Kidney (tissue), 14 donors: ENCODE measurements around the gene BRINP1. TPM values are rescaled to one million over a fixed set of nuclear protein-coding genes. Genes with fewer than 3 reads are reported as not detected.

Experiments used
- DNase-seq, 5 donors: peaks; one replicate each; pipeline ENCODE4 v3.0.0-alpha.2; 2013 to 2020
- FAIRE-seq: peaks from 2 replicates; lab custom pipeline; 2012; peaks lifted over from hg19 to GRCh38; lab: Jason Lieb, UNC
- H3K27ac ChIP-seq, 2 donors: one replicate each; pipeline ENCODE4 v1.7.0; 2013; ENCODE audit warnings: low read depth in 2 of 2, low read length in 2 of 2, inconsistent platforms in 1 of 2
- H3K27me3 ChIP-seq: one replicate; pipeline ENCODE4 v1.7.1; 2013; ENCODE audit warnings: low read length, inconsistent platforms; ENCODE audit not compliant: control insufficient read depth, insufficient read depth
- H3K36me3 ChIP-seq, 3 donors: one replicate each; pipeline versions ENCODE4 v1.7.0 to v1.7.1; 2013; ENCODE audit warnings: low read length in 3 of 3, control low read depth in 1 of 3, inconsistent platforms in 1 of 3; ENCODE audit not compliant: insufficient read depth in 3 of 3, control insufficient read depth in 2 of 3
- H3K4me1 ChIP-seq, 3 donors: one replicate each; pipeline versions ENCODE4 v1.7.0 to v1.7.1; 2013; ENCODE audit warnings: low read length in 3 of 3, inconsistent platforms in 1 of 3, low read depth in 1 of 3; ENCODE audit not compliant: control insufficient read depth in 2 of 3, insufficient read depth in 2 of 3
- H3K4me3 ChIP-seq, 3 donors: one replicate each; pipeline versions ENCODE4 v1.7.0 to v1.8.1; 2013; ENCODE audit warnings: low read length in 3 of 3, control low read depth in 1 of 3, inconsistent platforms in 1 of 3
- H3K9ac ChIP-seq, 3 donors: one replicate each; pipeline versions ENCODE4 v1.7.0 to v1.7.1; 2013; ENCODE audit warnings: low read length in 3 of 3, control low read depth in 1 of 3, inconsistent platforms in 1 of 3
- H3K9me3 ChIP-seq, 3 donors: one replicate each; pipeline versions ENCODE4 v1.7.0 to v1.7.1; 2013; ENCODE audit warnings: low read length in 3 of 3, control low read depth in 1 of 3, inconsistent platforms in 1 of 3; ENCODE audit not compliant: control insufficient read depth in 2 of 3, insufficient read depth in 1 of 3
- CTCF ChIP-seq: IDR thresholded peaks from 3 replicates; pipeline ENCODE4 v1.5.1; 2012; ENCODE audit warnings: mild to moderate bottlenecking, moderate library complexity, borderline replicate concordance; ENCODE audit not compliant: insufficient read depth; ENCODE audit errors: extremely low read depth
- intact Hi-C: fragments of 100-400 bp; cut with DNase I; formaldehyde crosslinking; loops from one replicate; pipeline ENCODE4 v1.11.1; 2022
- polyA plus RNA-seq: library from polyadenylated mRNA; stranded (reverse); fragments of 350-450 nt; fragmentation: Illumina TruSeq; extraction: RNeasy Lipid Tissue Mini Kit (QIAGEN cat#74804); gene quantifications from one replicate; pipeline ENCODE4 v1.2.3, GENCODE V29; 2014; ENCODE audit warnings: low read depth, low replicate concordance; ENCODE audit not compliant: insufficient read depth
- total RNA-seq: library from RNA; stranded (reverse); fragmentation: NEBNext Ultra II Directional; extraction: Animal tissue kit (Norgen Biotek cat#: 25700); gene quantifications from one replicate; pipeline ENCODE4 v1.2.1, GENCODE V29; 2021
- donor health status: control.
- donor health status: control.
- donor health status: control.
- donor health status: control.
- donor health status: control.
- donor health status: DM: yes; HTN: yes; CAD: no.
- donor health status: Normal renal cell carcinoma (clear cell type).

Gene BRINP1
- total and polyA plus RNA-seq, 2 donors from 2014 or later, result 0.84 to 1.4 TPM

DNA sequence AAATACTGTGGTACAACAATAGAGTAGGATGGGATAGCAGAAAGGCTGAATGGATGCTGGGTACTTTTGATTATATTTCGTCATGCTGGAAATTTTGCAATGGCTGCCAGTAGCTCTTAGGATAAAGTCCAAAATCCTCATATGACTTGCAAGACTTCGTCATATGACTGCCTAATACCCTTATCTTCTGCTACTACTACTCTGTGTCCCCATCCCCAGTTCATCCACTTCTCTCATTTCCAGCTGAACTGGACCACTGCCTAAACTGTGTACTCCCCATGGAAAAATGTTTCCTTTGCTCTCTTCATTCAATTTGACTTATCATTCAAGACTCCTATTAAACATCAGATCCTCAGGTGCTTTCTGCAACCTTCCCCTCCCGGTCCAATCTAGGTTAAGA is 212.9 kb downstream of the BRINP1 start:
- no peaks in the 10 kb centered on the region for H3K27me3 ChIP-seq
- no peak for TF ChIP-seq CTCF
- H3K9ac ChIP-seq, result no peak overlapping the region
- DNase-seq (no peak), FAIRE-seq (no peak)
- H3K36me3 ChIP-seq, result no peaks in the 10 kb centered on the region
- no peak overlapping the region for H3K4me3 ChIP-seq
- intact Hi-C loops, result no loop called here
- no peak overlapping the region for H3K27ac ChIP-seq
- no peaks in the 10 kb centered on the region for H3K9me3 ChIP-seq
- no peaks in the 10 kb centered on the region for H3K4me1 ChIP-seq

- Histone ChIP-seq H3K4me1 (no peaks in the 10 kb centered on the region), H3K4me3 (no peak overlapping the region), H3K27ac (no peak overlapping the region), H3K36me3 (no peaks in the 10 kb centered on the region), H3K9me3 (no peaks in the 10 kb centered on the region), H3K9ac (no peak overlapping the region), H3K27me3 (no peaks in the 10 kb centered on the region)
- DNase-seq, result no peak
- intact Hi-C loops, result no loop called here
- no peak for FAIRE-seq
- TF ChIP-seq CTCF, result no peak
These were observed 214.7 kb downstream of the BRINP1 start for GRCh38 chr9:119154527-119154926.

- no peak for FAIRE-seq
- no peaks in the 10 kb centered on the region for H3K27me3 ChIP-seq
- no peak overlapping the region for H3K4me3 ChIP-seq
- no peaks in the 10 kb centered on the region for H3K4me1 ChIP-seq
- H3K9me3 ChIP-seq, result no peaks in the 10 kb centered on the region
- no peak overlapping the region for H3K9ac ChIP-seq
- TF ChIP-seq CTCF, result no peak
- no peaks in the 10 kb centered on the region for H3K36me3 ChIP-seq
- no peak overlapping the region for H3K27ac ChIP-seq
- DNase-seq, result no peak
- intact Hi-C loops, result no loop called here
These were observed 215.8 kb downstream of the BRINP1 start for GRCh38 chr9:119153402-119153801.

GRCh38 chr9:119148855-119149254 is 220.4 kb downstream of the BRINP1 start:
- H3K36me3 ChIP-seq, result no peaks in the 10 kb centered on the region
- no peak for TF ChIP-seq CTCF
- H3K27me3 ChIP-seq, result no peaks in the 10 kb centered on the region
- H3K27ac ChIP-seq, result no peak overlapping the region
- FAIRE-seq (no peak), DNase-seq (no peak)
- H3K4me3 ChIP-seq, result no peak overlapping the region
- H3K9me3 ChIP-seq, result no peaks in the 10 kb centered on the region
- H3K4me1 ChIP-seq, result no peaks in the 10 kb centered on the region
- no peak overlapping the region for H3K9ac ChIP-seq
- intact Hi-C loops, result no loop called here
